Peyer's patch (tissue), 4 donors: ENCODE results near the gene DHX8.

Experiments used
- POLR2A ChIP-seq, 2 donors: fragments of 450-650 bp; IDR thresholded peaks; one replicate each; pipeline ENCODE4 v1.5.1; 2017; ENCODE audit warnings: antibody characterized with exemption in 2 of 2, mild to moderate bottlenecking in 2 of 2, moderate library complexity in 2 of 2
- TF ChIP-seq, protein P1 (sequence below), 6 experiments: fragments of 450-650 bp in 4 of 6; fragments of 200-600 bp in 2 of 6; sonication (generic) in 1 of 6; IDR thresholded peaks; one replicate each; pipeline ENCODE4 v1.5.1; 2017 to 2019; ENCODE audit warnings: antibody characterized with exemption in 6 of 6, mild to moderate bottlenecking in 3 of 6, moderate library complexity in 1 of 6

DNA sequence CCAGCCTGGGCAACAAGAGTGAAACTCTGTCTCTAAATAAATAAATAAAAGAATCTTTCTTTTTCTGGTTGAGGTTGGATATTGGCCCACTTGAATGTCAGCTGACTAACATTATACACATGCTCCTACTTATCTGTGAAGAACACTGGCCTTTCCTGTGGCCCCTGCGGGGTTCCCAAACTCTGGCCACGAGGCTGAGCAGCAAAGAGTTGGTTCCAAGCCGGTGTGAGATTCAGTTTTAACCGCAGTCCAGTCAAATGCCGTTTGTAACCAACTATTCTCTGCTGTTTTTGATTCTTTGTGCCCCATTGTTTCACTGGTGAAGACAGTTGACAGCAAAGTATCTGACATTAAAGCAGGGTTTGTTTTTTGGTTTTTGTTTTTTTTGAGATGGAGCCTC is 51.1 kb downstream of the DHX8 start:
- TF ChIP-seq, protein P1, sequence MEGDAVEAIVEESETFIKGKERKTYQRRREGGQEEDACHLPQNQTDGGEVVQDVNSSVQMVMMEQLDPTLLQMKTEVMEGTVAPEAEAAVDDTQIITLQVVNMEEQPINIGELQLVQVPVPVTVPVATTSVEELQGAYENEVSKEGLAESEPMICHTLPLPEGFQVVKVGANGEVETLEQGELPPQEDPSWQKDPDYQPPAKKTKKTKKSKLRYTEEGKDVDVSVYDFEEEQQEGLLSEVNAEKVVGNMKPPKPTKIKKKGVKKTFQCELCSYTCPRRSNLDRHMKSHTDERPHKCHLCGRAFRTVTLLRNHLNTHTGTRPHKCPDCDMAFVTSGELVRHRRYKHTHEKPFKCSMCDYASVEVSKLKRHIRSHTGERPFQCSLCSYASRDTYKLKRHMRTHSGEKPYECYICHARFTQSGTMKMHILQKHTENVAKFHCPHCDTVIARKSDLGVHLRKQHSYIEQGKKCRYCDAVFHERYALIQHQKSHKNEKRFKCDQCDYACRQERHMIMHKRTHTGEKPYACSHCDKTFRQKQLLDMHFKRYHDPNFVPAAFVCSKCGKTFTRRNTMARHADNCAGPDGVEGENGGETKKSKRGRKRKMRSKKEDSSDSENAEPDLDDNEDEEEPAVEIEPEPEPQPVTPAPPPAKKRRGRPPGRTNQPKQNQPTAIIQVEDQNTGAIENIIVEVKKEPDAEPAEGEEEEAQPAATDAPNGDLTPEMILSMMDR (IDR thresholded peaks at IDR 0.05), result no peak
- TF ChIP-seq POLR2A (IDR thresholded peaks at IDR 0.05), result no peak
